GM10266 (cell line): ENCODE measurements around the gene CD151.

Source experiments
- DNase-seq: peaks from one replicate; pipeline ENCODE4 v3.0.0; 2012; ENCODE audit errors: extremely low spot score
- TF ChIP-seq, protein P1 (sequence below): IDR thresholded peaks from 2 replicates; pipeline ENCODE4 v1.5.1; 2012; ENCODE audit warnings: mild to moderate bottlenecking, low read depth; ENCODE audit not compliant: control insufficient read depth, insufficient read depth; ENCODE audit errors: missing control alignments

CD151 gene

DNA sequence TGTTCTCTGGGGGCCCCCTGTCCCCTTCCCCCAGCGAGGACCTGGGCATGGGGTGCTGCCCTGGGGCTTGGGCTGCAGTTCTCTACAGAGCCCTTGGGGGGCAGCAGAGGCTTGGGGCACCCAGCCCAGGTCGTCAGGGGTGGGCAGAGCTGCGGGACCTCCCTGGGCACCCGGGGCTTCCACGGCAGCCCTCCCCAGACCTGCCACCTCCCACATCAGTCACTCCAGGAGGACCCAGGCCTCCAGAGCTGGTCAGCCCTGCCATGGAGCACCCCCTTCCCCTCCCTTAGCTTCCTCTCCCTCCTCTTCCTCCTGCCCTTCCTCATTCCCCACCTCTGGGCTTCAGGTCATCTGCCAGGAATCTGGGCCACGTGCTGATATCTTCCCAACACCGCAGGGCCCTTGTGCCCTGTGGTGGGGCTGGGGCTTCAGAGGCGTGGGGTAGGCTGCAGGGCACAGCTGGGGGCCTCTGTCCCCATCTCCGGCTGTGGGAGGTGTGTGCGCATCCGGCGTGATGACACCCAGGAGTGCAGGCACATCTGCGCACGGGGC lies 15.7 kb downstream of the CD151 start:
- TF ChIP-seq, protein P1, sequence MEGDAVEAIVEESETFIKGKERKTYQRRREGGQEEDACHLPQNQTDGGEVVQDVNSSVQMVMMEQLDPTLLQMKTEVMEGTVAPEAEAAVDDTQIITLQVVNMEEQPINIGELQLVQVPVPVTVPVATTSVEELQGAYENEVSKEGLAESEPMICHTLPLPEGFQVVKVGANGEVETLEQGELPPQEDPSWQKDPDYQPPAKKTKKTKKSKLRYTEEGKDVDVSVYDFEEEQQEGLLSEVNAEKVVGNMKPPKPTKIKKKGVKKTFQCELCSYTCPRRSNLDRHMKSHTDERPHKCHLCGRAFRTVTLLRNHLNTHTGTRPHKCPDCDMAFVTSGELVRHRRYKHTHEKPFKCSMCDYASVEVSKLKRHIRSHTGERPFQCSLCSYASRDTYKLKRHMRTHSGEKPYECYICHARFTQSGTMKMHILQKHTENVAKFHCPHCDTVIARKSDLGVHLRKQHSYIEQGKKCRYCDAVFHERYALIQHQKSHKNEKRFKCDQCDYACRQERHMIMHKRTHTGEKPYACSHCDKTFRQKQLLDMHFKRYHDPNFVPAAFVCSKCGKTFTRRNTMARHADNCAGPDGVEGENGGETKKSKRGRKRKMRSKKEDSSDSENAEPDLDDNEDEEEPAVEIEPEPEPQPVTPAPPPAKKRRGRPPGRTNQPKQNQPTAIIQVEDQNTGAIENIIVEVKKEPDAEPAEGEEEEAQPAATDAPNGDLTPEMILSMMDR: peak; percentile 89
- DNase-seq: peak; percentile 92

GRCh38 chr11:849104-849824 lies 16.5 kb downstream of the CD151 start:
- TF ChIP-seq, protein P1: no peak

GRCh38 chr11:849951-850774 lies 17.4 kb downstream of the CD151 start:
- DNase-seq: no peak
- TF ChIP-seq, protein P1: no peak

More at GRCh38 chr11:849104-849824, 16.5 kb downstream of the CD151 start:
- peak; percentile 87 for DNase-seq

- TF ChIP-seq, protein P1: peak; percentile 26
- peak; percentile 67 for DNase-seq
Observed at GRCh38 chr11:850775-851763, 18.3 kb downstream of the CD151 start.

DNA sequence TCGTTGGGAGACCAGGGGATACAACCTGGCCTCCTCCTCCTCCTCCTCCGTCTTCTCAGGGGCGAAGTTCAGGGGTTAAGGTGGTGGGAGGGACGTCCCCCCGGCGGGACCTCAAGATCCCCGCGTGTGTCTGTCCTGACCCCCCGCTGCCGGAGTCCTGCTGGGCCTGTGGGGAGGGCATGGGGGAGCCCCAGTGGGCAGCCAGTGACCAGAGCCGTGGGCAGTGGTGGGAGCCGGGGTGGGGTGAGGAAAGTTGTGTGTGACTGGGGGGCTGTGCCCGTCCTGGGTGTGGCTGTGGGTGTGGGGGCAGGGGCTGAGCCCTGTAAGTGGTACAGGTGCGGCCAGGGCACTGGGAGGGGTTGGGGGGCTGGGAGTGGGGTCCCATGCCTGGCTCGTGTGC lies 20.0 kb downstream of the CD151 start:
- no peak for DNase-seq
- TF ChIP-seq, protein P1: no peak

DNA sequence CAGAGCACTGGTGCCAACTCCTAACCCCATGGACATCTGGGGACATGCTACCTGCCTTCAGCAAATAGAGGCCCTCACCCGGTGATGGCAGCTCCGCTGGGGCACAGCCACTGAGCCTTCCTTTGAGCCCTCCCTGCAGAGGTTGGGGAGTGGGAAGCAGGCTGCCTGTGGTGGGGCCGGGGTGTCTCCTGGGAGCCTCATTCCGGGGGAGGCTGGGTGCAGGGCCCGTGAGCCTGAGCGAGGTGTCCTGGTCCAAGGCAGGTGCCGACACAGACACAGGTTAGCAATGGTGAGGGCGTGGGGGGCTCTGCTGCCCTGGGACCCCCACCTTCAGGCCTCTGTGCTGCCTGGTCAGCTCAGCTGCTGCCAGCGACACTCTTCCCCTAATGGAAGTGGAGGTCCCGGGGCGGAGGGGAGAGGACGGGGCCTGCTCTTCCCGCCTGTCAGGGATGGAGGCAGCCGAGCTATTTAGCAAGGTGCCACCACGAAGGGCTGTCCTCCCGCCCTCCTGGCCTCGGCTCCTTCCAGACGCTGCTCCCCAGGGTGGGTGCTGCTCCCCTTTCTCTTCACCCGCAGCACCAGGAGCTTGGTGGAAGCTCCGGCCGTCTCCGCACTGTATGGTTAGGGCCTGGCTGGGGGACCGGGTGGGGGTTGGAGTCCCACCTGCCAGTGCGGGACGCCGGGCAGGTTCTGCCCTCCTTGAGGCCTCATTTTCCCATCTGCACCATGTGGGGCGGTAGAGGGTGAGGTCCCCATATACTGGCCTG lies 21.1 kb downstream of the CD151 start:
- no peak for DNase-seq
- TF ChIP-seq, protein P1: no peak
